ENCODE measurements around the gene ANXA4.
A peak's percentile ranks its signal among the peaks of the same experiment; 100 is the strongest.
"Not testable (repeated sequence)": the region's sequence is repeated elsewhere in the genome, so short reads cannot be mapped to it uniquely, and the experiment has no call there.

The ANXA4 gene

GRCh38 chr2:69804416-69804815 lies 62.5 kb downstream of the ANXA4 start:
- DNase-seq (ENCODE audit: low read depth in 3 of 3), result no peak

DNA sequence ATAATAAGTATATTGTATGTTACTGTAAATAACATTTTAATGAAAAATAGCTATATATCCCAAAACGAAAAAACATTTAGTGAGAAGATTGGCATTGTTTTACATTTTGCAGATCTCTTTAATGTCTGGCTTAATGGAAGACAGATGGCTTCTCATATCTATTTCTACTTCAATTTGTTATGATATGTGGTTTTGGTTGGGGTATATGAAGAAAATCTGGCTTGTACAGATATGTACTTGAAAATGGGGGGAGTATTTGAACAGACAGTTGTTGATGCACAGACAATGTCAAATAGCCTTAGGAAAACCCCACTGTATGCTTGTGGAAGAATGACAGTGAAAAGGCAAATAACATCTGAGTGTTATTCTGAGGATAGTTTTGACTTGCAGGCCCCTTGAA lies 64.0 kb downstream of the ANXA4 start:
- no peak for DNase-seq (ENCODE audit: low read depth in 3 of 3)

DNA sequence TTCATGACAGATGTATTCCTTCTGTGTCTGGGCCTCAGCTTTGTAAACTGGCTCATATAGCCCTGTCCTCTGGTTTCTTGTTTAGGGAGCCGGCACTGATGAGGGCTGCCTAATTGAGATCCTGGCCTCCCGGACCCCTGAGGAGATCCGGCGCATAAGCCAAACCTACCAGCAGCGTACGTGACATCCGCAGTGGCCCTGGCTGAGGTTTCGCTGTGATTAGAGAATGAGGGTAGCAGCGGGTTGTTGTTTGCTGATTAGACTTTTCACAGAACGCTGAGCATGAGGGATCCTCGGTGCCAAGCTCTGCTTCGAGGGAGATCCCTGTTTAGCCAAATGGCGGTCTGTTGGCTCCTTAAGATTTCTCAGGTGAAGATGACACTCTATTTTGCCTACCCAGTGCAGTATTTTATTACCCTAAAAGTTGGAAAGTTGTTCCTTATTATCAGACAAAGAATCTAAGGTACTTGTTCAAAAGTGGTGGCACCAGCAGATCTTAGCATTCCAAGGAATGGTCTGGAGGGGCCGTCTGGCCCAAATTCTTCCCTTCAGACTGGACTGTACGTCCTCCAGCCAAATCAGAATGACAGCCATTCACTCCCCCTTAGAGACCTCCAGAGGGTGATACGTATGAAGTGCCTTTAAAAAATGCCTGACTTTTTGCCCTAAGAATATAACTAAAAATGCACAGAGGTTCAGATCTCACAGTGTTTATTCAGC lies 66.0 kb downstream of the ANXA4 start:
- no peak for DNase-seq (ENCODE audit: low read depth in 3 of 3)

DNA sequence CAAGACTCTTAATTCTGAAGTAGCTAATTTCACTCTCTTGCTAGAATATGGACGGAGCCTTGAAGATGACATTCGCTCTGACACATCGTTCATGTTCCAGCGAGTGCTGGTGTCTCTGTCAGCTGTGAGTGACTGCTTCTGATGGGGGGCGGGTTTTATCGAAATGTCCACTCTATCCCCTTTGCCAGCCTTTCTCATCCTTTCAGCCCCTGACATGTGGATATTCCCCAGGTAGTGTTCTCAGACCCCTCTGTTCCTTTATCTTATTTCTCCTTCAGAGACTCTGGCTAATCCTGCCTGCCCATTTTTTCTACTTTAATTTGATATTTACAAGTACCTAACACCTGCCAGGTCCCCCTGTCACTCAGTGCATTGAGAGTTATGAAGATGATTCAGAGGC lies 68.6 kb downstream of the ANXA4 start:
- no peak for DNase-seq (ENCODE audit: low read depth in 3 of 3)

DNA sequence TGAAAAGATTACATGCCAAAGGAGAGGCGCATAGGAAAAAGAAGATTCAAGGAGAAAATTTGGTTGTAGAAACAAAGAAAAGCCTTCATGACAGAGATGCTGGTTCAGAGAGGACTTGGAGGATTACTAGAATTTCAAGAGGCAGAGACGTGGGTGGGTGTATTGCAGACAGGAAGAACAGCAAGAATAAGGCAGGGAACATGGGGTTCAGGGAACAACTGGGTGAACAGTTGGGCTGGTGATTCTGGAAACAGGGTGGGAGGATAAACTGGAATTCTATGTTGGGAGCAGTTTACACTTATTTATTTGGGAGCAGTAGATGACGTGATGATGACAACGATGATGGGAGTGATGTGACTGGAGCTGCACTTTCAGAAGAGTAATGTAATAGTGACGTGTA lies 69.1 kb downstream of the ANXA4 start:
- DNase-seq (ENCODE audit: low read depth in 3 of 3), result no peak

DNA sequence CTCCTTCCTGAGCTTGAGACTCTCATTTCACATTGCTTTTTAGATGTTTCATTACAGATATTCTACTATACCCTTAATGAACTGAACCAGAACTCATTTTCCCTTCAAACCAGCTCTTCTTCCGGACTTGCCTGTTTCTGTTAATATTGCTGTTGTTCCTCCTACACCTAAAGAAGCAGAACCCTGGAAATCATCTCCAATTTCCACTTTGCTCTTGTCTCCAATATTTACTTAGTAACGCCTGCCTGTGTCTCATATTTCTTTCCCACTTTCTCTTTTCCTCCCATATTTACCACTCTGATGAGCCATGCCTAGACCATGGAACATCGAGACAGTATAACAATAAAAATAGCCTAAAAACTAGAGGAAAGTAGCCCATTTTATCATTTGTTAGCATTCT lies 69.7 kb downstream of the ANXA4 start:
- DNase-seq (ENCODE audit: low read depth in 3 of 3), result no peak

DNA sequence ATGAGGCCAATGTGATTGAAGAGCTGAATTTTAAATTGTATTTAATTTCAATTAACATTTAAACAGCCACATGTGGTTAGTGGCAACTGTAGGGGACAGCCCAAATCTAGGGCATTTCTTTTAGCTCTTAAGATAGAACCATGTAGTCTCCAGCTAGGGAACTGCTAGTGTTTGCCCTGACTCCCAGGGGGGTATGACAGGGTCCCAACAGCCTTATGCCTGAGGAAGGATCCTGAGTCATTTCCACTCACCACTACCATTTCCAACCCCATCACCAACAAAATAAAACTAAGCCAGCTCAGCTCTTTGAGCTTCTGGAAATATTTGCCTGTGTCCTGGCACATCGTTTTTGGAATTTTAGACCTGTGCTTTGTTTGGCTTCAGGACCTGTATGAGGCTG lies 73.8 kb downstream of the ANXA4 start:
- DNase-seq (ENCODE audit: low read depth in 3 of 3), result no peak

DNA sequence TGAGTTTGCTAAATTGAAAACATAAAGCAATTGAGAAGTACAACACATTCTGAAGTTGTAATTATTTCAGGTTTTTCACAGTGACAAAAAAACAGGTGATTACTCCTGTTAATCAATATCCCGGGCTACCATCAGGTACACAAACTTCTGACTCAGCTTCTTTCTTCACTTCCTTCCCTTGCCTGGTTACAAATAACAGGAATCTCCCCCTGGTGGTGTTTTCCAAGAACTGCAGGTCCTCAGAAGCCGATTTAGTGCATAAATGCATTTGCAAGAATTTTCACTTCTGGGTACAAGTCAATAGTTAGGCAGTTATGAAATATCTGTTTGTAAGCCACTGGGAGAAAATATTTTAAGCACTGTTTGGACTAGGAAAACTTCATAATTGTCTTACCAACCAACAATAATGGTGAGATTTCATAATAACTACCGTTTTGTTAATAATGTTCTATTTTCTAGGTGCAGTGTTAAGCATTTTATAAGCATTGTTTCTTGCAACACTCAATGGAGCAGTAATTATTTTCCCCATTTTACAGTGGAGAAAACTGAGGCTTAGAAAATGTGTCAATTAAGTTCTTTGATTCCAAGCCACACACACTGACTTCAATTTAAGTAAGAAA lies 75.1 kb downstream of the ANXA4 start:
- DNase-seq (ENCODE audit: low read depth in 3 of 3), result peak in 2 of 3 experiments; percentile 42 to 64

- no peak for DNase-seq (ENCODE audit: low read depth in 3 of 3)
Observed at GRCh38 chr2:69817729-69818501, 76.0 kb downstream of the ANXA4 start.

DNA sequence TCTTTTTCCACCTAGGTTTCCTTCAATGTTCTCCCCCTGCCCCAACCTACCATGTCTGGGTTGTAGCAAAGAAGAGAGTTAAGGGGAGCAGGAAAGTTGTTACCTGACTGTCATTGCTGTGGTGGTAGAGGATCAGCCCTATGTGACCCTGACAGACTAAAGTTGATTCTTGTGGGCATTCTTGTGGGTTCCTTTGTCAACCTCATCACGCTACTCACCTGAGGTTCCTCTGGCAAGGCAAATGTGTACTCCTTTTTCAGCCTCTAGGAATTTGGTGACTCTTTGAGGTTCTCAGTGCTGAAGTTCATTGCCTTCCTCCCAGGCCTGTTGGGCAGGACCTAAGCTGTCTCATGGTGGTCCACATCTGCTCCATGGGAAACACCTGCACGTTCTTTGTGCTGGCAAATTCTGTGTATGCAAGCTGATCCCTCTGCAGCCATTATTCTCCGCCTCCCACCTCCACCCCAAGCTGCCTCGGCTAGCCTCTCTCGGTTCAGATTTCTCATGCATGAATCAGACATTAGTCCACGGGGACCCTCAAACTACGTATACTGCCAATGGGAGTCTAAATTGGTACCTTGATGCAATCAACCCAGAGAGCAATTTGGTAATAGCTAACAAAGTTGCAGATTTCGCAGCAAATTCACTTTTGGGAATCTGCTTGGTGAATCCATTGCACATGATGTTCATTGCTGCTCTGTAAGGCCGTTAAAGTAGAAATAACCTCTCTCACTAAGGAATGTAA lies 86.0 kb downstream of the ANXA4 start:
- no peak for DNase-seq (ENCODE audit: low read depth in 3 of 3)

GRCh38 chr2:69828938-69829255 lies 87.0 kb downstream of the ANXA4 start:
- DNase-seq (ENCODE audit: low read depth in 3 of 3), result no peak

DNA sequence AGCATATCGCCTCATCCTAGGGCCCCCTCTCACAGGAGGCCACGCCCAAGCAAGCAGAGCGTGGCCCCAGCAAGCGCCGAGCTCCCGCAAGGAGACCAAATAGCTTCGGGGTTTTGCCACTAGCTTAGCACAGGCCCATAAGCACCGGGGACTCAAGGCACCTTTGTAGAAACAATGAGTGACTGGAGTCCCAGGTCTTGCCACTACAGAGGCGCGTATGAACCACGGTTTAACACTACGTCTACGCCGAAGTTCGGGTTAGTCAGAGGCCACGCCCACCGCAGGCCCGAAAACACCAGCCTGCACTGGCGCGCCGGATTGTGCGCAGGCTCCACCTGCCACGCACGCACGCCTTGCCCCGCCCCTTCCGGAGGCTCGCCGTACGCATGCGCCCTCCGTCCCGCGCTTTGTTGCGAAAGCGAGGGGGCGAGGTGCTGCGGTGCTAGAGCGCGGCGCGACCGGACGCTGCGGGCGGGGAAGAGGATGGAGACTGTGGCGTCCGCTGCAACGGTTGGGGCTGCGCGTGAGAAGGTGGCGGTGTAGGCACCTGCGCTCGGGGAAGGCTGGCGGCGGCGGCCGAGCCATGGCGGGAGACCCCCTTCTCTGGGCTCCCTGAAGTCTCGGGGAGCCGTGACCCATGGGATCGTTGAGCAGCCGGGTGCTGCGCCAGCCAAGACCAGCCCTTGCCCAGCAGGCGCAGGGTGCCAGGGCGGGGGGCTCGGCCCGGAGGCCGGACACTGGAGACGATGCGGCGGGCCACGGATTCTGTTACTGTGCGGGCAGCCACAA lies 87.5 kb downstream of the ANXA4 start, which contains the start of gene GMCL1:
TSS of gene GMCL1 (plus strand) at position 405 of the 789 bp plus-strand sequence. CDS start at position 638, 233 bp downstream.
- DNase-seq (ENCODE audit: low read depth in 3 of 3), result peak; percentile 97 to 98 (median 97)

DNA sequence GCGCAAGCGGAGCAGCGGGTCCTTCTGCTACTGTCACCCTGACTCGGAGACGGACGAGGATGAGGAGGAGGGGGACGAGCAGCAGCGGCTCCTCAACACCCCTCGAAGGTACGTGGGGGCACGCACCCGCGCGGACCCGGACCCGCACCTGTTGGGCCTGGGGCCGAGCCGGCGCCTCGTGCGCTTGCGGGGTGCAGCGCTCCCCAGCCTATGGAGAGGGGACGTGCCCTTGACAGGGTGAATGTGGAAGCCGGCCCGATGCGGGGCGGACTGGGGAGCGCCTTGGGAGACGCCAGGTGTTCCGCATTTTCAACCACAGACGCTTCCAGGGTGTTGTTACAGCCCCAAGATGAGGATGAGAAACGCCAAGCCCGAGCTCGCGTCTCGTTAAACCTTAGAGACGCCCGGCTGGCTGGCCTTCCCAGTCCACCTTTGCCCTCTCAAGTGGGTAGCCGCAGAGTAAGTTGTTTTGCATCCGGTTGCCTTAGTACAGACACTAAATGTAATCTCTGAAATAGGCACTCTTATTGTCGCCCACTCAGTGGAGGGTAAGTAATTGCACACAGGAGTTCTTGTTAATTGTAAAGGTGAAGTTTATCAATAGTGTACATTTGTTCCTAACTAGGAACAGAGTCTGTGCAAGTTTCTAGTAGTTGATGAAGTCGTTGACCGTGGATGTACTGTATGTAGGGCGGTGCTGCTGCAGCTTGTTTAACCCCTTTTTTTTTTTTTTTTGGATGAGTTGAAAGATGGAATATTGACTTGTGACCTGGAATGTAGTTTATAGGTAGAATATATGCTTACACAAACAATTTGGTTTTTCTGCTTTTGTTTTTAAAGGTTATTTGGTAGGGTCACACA lies 88.3 kb downstream of the ANXA4 start:
- peak in 2 of 3 experiments; percentile 3 to 22 for DNase-seq (ENCODE audit: low read depth in 3 of 3)

GRCh38 chr2:69830906-69831241 lies 88.9 kb downstream of the ANXA4 start:
- not testable (repeated sequence) for DNase-seq (ENCODE audit: low read depth in 3 of 3)

DNA sequence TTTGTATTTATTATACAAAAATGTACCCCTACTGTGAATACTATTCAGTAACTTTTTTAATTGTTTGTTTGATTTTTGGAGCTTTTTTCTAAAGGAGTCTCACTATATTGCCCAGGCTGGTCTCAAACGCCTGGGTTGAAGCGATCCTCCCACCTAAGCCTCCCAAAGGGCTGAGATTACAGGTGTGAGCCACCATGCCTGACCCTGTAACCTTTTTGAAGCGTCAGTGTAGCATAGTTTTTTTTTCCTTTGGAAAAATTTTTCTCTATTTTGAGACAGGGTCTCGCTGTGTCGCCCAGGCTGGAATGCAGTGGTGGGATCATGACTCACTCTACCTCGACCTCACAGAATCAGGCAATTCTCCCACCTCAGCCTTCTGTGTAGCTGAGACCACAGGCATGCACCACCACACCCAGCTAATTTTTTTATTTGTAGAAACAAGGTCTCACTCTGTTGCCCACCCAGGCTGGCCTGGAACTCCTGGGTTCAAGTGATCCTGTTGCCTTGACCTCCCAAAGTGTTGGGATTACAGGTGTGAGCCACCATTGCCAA lies 89.5 kb downstream of the ANXA4 start:
- DNase-seq (ENCODE audit: low read depth in 3 of 3), result no peak

DNA sequence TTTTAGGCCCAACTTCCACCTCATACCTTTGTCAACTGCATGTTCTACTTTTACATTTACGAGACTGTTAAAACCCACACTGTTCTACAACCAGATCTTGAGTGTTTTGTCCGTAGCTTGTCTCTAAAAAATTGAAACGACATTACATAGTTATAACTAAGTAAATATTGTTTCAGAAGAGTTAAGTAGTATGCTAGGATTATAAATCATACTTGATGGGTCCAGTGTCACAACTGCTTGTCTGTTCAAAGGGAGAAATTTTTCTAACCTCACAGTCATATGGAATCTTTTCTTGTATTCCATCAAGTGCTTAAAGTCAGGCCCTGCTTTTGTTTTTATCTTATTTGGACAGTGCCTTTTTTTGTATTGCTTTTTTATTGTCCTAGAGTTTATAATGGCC lies 91.8 kb downstream of the ANXA4 start:
- DNase-seq (ENCODE audit: low read depth in 3 of 3), result no peak

DNA sequence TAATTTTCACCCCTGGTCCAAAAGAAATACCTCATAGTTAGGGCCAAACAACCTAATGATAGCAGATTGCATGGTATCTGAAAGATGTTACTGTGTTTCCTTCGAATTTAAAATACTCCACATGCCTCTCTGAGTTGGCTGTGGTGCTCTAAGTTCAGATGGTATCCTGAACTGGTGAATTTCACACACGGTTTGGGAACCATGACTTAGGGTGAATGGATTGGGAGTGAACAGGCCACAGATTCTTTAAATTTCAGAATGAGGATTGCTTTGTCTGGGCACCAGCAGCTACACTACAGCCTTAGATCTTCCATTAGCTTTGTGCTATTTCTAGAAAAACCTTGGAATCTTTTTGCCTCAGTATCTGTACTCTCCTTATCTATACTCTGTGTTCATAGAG lies 93.7 kb downstream of the ANXA4 start:
- DNase-seq (ENCODE audit: low read depth in 3 of 3), result no peak

GRCh38 chr2:69836316-69836715 lies 94.4 kb downstream of the ANXA4 start:
- DNase-seq (ENCODE audit: low read depth in 3 of 3), result no peak

DNA sequence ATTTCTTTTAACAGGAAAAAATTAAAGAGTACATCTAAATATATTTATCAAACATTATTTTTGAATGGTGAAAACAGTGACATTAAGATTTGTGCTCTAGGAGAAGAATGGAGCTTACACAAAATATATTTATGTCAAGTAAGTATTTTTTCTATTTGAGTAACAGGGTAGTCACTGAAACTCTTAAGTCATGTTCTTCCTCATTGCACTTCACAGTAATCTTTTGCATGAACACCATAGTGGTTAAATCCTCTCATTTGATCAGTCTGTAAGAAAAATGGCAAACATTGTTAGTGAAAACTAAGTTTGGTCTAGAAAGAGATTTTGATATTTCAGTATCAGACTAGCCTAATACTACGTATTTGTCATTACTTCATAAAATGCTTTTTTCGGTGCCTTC lies 95.6 kb downstream of the ANXA4 start:
- no peak for DNase-seq (ENCODE audit: low read depth in 3 of 3)

GRCh38 chr2:69843993-69844392 lies 102.1 kb downstream of the ANXA4 start:
- no peak for DNase-seq (ENCODE audit: low read depth in 3 of 3)

Data from stimulated activated CD4-positive, alpha-beta T cell treated with anti-CD3 and anti-CD28 coated beads, TNF-alpha, amount 100 ng/mL, for 4 hours (primary cell).